HG03066 (cell line): Measurements from ENCODE around the gene HPSE2.

Source experiments
- ATAC-seq: cut with Tn5 transposase; IDR thresholded peaks from one replicate; pipeline ENCODE4 v1.9.1; 2021; ENCODE audit warnings: low read depth; ENCODE audit not compliant: unreplicated experiment

The HPSE2 gene

DNA sequence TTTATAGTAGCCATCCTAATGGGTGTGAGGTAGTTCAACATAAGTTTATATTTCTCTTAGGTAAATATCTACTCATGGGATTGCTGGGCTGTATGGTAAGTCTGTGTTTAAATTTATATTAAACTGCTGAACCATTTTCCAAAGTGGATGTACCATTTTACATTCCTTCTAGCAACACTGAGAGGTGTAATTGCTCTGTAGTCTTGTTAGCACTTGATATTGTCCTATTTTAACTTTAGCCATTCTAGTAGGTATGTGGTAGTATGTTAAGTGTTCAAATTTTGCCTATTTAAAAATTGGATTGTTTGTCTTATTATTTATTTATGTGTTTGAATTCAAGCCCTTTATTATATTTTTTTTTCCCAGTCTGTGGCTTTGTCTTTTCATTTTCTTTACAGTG, 786.4 kb downstream of the HPSE2 start:
- no peak for ATAC-seq

DNA sequence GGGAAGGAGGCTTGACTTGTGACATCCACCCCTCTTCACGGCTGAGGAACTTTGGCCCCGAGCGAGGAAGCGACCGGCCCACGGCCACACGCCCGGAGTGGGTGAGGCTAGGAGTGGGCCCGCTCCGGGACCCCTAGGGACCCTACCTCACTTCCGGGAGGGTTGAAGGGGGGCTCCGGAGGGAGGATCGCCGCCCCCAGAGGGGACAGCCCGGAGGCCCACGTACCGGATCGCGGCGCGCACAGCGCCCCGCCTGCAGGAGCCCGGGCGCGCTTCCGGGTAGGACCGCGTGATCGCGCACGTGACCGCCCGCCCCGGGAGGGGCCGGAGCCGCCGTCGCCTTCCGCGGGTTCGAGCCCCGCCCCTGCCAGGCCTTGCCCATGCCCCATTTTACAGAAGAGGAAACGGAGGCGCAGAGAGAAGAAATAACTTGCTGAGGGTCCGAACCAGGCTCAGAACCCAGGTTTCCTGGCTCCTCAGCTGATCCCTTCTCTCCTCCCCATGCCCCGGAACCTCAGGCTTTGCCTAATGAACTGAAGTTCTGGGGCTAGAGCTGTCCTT, 788.9 kb downstream of the HPSE2 start, which contains the start of gene HPS1:
Gene HPS1, minus strand, starts transcription at position 275 of the 561 bp plus-strand sequence. CDS start 3,695 bp downstream, outside the sequence.
- ATAC-seq: peak; percentile 74

- peak; percentile 29 for ATAC-seq
These were observed 789.4 kb downstream of the HPSE2 start for GRCh38 chr10:98446151-98446660.

DNA sequence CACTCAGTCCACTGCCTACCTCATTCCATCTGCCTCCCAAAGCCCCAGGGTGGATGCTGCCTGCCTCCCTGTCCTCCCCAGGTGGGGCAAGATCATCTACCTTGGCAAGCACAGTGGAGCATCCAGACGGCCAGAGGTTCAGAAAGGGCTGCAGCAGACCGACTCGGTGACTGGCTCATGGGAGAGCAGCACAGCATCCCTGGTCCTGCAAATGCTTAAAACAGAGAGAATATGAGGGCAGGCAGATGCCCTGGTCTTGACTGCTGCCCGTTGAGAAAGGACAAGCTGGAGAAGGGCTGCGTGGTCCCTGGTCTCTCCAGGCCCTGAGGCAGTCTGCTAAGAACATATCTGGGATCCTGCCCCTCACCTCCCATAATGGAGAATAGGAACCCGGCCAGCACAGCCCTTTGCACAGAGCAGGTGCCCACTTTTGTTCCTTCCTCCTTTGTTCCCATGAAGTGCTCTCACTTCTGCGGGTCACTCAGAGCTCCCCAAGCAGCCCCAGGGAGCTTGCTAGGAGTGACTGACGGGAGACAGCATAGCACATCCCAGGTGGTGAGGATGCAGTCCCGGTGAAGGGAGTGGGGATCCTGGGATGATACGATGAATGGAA, 790.3 kb downstream of the HPSE2 start:
- no peak for ATAC-seq

GRCh38 chr10:98444314-98445006, 791.2 kb downstream of the HPSE2 start:
- ATAC-seq: no peak

- ATAC-seq: no peak
These were observed 796.9 kb downstream of the HPSE2 start for GRCh38 chr10:98438715-98439114.

GRCh38 chr10:98436704-98437103, 798.9 kb downstream of the HPSE2 start:
- no peak for ATAC-seq

GRCh38 chr10:98435178-98435577, 800.5 kb downstream of the HPSE2 start:
- ATAC-seq: no peak

DNA sequence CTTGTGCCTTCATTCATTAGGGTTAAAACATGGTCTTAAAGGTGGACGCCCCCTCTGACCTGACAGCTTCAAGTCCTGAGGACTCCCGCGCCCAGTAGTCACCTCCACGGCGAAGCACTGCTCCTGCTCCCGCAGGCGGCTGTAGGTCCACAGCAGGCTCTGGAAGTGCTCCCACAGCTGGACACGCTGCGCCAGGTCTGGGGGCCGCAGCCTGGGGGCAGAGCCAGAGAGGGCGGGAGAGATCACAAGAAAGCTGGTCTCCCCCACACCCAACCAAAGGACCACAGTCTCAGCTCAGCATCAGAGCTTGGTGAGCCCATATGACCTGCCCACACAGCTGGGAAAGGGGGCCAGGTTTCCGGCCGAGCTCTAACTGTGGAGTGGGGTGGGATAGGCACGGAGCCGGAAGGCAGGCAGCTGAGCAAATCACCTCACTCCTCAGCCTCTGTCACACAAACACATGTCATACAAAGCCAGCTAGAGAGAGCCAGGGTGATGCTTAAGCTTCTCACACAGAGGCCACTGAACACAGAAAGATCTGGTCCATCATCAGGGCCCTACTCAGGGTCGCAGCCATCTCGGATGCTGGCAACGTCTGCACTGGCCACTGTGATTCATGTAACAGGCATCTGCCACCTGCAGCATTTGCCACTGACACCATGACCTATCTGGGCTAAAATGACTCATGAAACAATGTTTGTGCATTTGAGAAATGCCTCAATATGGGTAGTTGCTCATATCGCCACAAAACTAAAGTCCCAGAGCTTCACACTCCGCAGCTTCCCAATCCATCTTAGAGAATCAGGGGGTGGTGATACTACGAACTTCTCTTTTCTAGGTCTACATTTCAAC, 801.5 kb downstream of the HPSE2 start:
- no peak for ATAC-seq

GRCh38 chr10:98433371-98433770, 802.3 kb downstream of the HPSE2 start:
- no peak for ATAC-seq

DNA sequence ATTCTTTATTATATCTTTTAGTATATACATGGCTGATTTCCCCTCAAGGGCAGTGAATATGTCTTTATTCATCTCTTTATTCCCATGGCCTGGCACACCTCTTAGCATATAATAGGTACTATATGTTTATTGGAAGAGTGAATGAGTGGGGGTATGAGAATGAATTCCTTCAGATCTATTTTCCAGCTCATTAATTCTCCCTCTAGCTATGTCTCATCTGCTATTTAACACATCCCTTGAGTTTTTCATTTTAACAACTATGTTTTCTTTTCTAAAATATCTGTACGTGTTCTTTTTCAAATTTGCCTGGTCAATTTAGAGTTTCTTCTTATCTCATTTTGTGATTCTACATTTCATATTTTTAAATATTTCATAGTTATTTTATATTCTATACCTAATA, 803.3 kb downstream of the HPSE2 start:
- ATAC-seq: no peak

DNA sequence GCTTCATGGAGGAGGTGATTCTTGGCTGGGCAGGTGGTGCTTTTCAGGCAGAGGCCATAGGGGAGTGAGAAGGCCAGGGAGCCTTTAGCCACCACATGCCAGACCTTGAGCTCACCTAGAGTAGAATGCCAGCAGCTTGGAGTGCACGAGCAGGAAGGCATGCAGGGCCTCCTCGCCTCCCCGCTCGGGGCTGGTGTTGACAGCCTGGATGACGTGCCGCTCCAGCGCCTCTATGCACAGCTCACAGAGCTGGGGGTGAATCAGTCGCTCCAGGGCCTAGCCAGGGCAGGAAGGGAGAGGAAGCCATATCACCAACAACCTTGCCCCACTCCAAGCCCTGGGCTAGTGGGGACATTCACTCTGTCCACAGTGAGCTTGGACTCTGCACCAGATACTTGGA, 804.6 kb downstream of the HPSE2 start:
- no peak for ATAC-seq

GRCh38 chr10:98430427-98430826, 805.2 kb downstream of the HPSE2 start:
- ATAC-seq: no peak

DNA sequence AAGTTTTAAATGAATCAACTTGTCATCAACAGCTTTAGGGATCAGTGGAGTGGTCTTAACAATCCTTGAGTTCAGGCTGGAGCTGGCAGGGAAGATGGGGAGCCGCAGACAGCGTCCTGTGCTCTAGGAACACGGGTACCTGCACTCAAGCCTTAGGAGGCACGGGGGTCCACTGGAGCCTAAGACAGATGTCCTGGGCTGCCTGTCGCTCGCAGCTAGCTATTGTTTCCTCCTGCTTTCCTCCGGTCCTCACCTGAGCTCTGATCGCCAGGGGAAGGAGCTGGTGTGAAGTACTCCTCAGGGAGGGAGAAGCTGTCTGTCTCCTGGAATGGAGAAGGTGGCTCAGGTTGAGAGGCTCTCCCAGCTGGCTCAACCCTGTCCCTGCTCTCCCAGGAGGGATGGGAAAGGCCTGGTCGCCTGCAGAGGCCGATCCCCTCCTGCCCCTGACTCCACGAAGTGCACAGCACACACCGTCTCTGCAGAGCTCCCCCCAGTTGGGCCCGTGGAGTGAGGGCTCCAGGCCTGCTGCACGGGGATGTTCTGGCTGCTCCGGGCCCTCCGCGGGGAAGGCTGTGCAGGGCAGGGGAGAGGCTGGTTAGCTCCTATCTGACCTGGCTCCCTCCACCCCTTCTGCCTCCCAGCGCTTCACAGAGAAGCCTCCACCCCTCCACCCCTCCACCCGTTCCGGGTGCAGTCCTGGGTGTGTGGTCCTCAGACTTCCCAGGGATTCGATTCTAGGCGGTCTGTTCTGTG, 806.2 kb downstream of the HPSE2 start:
- no peak for ATAC-seq

GRCh38 chr10:98427011-98427515, 808.6 kb downstream of the HPSE2 start:
- ATAC-seq: no peak

GRCh38 chr10:98425511-98426352, 809.9 kb downstream of the HPSE2 start:
- peak; percentile 80 for ATAC-seq

GRCh38 chr10:98424295-98425254, 811.1 kb downstream of the HPSE2 start:
- no peak for ATAC-seq

- no peak for ATAC-seq
These were observed 811.9 kb downstream of the HPSE2 start for GRCh38 chr10:98423691-98424120.
